Measurements from ENCODE around the gene ZNF609.
A peak's percentile ranks its signal among the peaks of the same experiment; 100 is the strongest.

ZNF609 gene

DNA sequence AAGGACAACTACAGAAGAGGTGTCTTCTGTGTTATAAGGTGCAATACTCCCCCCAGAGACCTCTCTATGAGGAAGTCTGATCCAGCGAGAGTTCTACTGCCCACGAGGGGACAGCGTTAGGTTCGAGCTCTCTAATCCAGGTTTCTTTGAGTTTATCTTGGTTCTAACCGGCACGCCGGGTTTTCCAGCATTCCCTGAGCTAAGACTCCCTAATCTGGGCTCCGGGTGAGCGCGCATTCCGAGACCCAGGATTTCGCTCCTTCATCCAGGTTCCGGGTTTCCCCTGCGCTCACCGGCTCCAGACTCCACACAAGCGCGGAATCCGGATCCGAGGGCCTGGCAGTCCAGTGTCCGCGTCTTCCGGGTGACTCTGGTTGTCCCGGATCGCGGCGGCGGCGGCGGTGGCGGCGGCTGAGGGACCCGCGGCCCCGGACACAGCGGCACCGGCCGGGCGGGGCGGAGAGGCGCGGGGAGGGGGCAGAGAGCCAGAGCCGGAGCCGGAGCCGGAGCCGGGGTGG, at the start of gene ZNF609:
ZNF609 (plus strand) TSS at position 373 of the 518 bp plus-strand sequence. CDS start 38,842 bp downstream, outside the sequence.
- peak; percentile 79 to 89 for DNase-seq

GRCh38 chr15:64412216-64412615, 48.2 kb upstream of the ZNF609 start:
- no peak for DNase-seq

DNA sequence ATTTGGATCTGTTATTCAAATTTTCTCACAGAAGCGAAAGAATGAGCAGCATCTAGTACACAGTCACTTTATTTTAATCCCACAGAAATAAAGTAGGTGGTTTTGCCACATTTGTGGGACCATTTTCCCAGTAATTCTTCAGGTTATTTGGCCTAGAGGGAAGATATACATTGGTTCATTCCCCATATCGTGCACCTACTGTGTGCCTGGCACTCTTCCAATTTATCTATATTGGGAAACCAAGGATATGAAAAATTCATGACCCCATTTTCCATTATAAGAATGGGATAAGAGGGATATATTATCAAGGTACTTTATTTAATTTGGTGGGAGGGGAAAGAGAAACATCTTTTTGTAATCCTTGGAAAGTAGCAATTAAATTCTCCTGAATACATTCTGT, 37.7 kb upstream of the ZNF609 start:
- DNase-seq: no peak

DNA sequence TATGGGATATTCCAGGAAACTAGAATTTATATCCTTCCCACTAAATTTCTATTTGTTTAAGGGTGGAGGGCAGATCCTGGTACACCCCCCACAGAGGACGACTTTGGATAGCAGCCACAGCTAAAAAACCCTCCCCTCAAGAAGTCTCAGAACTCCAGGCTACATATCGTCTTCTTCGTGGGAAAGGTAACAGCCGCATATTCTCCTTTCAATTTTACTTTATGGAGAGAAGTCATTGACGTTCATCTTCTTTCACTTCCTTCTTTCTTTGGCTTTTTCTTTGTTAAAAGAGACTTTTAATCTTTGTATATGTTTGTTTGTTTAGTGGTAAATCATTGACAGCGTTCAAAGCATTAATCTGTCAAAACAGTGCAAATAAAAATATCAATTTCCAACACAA, 36.4 kb upstream of the ZNF609 start:
- no peak for DNase-seq

- no peak for DNase-seq
These were observed 35.2 kb upstream of the ZNF609 start for GRCh38 chr15:64425221-64425620.

DNA sequence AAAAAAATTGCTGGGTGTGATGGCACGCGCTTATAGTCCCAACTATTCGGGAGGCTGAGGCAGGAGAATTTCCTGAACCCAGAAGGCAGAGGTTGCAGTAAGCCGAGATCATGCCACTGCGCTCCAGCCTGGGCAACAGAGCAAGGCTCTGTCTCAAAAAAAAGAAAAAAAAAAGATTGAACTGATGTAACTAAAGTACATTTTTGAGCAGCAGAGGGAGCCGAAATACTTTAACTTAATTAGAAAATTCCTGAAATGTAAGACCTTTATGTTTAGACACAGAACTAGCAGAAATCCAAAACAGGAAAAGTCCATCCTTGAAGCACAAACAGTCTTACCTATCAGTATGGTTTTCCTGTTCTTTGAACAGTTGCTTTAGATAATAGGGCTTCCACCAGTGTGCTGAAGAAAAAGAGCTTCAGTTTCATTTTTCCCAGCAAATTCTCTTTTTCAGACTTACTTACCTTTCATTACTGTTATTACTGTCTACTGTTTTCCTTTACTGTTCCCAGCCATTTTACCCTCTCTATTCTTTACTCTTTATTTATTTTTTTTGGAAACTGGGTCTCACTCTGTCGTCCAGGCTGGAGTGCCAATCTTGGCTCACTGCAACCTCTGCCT, 33.4 kb upstream of the ZNF609 start:
- no peak for DNase-seq

GRCh38 chr15:64429448-64429847, 30.9 kb upstream of the ZNF609 start:
- peak; percentile 14 to 22 for DNase-seq

GRCh38 chr15:64430000-64430735, 30.2 kb upstream of the ZNF609 start:
- DNase-seq: peak; percentile 24 to 31

- no peak for DNase-seq
These were observed 22.4 kb upstream of the ZNF609 start for GRCh38 chr15:64437982-64438381.

DNA sequence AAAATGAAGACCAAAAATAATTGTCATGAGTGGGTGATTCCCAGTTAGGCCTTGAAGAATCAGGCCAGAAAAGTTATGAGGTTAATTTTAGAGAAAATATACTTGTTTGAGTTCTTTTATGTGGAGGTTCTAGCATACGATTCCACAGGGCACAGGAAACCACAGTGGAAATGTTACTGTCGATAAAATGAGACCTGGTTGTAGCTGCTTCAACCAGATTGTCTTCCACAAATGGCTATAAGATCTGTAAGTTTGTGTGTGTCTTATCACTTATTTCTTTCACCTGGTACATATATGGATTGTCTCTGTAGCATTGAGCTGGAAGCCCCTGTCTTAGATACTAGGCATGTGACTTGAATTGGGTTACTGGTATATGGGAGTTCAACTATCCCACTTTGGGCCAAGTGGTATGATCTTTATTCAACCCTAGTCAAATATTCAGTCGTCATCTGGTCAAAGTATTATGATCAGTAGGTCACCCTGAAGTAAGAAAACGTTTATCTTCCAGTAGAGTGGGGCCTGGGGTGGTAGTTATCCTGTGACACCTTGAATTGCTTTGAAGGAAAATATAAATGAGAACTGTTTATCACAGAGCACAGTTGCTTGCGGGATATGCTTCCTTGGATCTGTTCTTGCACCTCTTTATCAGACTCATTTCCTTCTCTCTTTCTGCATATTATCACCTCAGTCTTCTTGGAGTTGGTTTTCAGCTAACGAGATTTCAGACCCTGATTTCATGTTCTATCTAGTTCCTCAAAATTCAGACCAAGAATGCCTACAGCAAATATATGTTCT, 21.5 kb upstream of the ZNF609 start:
- no peak for DNase-seq

DNA sequence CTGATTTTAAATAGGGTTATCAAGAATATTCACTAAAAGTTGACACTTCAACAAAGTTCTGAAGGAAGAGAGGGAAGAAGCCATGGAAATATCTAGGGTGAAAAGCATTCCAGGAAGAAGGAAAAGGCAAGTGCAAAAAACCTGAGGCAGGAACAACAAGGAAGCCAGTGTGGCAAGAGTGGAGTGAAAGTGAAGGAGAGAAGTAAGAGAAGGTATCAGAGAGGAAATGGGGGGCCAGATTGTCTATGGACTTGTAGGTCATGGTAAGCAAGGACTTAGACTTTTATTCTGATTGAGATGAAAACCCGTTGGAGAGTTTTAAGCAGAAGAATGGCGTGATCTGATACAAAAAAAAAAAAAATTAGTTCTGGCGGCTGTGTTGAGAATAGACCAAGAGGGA, 18.5 kb upstream of the ZNF609 start:
- no peak for DNase-seq

DNA sequence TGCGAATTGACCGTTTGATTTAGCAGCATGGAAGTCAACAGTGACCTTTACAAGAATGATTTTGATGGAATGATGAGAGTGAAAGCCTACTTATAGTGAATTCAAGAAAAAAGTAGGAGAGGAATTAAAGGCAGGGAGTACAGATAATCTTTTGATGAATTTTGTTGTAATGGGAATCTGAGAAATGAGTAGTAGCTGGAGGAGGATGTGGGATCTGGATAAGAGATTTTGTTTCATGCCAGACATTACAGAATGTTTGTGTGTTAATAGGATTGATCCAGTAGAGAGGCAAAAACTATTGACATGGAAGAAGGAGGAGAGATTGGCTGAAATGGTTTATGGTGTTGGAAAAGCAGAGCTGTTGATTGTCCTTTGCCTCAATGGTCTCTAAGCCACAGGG, 17.4 kb upstream of the ZNF609 start:
- DNase-seq: no peak

DNA sequence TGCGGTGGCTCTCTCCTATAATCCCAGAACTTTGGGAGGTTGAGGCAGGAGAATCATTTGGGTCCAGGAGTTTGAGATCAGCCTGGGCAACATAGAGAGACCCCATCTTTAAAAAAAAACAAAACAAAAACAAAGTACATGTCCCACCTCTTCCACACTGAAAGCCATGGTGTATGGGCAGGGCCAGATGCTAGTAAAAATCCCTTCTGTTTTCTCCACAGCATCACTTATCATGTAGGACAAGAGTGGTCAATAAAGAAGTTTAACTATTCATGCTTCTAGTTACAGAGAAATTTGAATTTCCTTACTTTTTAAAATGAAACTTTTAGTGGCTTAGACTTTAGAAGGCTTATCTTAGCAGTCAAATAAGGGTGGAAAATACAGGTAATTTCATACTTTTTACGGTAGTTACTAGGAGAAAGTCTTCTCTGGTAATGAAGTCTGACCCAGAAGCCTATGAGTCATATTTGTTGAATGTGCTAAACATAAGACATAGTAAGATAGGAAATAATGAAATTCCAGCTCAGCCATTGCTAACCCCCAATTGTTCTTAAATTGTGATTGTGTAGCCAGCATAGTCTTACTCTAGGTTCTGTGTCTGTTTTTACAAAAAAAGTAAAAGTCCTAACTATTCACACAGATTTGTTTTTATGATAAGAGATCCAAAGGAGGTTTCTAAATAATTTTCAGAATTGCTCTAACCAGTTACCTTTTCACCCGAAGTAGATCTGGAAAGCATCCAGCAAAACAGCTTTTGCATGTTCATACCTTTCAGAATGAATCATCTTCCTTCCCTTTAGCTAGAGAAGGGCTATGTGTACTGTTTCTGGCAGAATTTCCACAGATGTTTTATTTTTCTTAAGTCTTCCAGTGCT, 16.4 kb upstream of the ZNF609 start:
- DNase-seq: peak in 1 of 2 donors; percentile 24

DNA sequence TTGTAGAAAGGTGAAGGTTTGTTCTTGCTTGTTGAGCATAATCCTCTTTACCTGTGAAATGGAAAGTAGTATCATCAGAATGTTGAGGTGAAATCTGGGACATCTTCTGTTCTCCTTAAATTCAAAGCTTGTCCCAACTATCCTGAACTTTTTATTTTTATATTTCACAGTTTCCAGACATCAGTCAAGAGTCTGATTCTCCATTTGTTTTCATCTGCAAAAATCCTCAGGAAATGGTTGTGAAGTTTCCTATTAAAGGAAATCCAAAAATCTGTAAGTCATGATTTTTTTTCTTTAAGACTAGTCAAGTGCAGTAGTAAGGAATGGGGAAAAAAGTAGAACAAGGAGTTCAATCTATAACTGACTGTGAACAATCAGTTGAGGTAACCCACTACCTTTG, 15.5 kb upstream of the ZNF609 start:
- no peak for DNase-seq

DNA sequence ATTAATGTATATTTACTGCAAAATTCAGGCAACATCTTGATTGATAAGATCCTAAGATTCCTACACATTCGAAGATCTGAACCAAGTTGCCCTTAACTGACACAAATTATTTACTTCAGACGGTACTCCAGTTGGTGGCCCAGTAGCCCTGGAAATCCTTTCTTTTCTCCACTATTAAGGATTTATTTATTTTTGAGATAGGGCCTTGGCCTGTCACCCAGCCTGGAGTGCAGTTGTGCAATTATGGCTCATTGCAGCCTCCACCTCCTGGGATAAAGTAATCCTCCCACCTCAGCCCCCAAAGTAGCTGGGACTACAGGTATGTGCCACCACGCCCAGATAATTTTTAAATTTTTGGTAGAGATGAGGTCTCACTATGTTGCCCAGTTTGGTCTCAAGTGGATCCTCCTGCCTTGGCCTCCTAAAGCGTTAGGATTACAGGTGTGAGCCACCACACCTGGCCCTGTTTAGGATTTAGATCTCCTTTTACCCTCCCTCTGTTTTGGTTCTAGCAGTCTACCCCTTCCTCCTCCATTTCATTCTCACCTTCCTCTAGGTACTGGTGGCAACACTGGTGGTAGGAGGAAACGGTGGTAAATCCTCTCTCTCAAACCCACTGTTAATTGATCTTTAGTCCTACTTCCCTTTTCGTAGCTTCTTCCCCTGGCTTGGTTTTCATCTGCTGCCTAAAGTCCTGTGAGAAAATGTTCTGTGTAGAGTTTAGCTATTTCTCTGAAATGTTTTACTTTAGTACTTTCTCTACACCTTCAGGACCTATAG, 12.7 kb upstream of the ZNF609 start:
- no peak for DNase-seq

DNA sequence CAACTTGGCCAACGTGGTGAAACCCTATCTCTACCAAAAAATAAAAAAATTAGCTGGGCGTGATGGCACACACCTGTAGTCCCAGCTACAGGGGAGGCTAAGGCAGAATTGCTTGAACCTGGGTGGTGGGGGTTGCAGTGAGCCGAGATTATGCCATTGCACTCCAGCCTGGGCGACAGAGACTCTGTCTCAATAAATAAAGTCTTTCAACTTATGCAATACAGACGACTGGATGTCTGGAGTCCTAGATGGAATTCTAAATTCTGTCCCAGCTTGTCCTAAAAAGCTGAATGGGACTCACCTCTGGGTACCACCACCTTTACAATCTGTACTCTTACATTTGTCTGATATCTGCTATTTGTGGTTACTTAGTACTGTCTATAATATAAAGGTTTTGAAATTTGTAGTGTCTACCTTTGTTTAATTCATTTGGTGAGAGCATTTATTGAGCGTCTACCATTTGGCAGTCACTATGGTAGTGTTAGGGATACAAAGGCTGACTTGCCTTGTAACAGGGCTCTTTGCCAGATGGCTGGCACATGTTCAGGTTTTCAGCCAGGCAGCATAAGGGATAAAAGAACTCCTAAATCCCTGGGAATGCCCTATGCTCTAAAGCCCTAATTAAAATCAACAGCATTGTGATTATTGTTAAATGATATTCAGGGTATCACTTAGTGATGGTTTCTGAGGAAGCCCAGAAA, 7.2 kb upstream of the ZNF609 start:
- DNase-seq: no peak

GRCh38 chr15:64453689-64454037, 6.7 kb upstream of the ZNF609 start:
- DNase-seq: no peak

DNA sequence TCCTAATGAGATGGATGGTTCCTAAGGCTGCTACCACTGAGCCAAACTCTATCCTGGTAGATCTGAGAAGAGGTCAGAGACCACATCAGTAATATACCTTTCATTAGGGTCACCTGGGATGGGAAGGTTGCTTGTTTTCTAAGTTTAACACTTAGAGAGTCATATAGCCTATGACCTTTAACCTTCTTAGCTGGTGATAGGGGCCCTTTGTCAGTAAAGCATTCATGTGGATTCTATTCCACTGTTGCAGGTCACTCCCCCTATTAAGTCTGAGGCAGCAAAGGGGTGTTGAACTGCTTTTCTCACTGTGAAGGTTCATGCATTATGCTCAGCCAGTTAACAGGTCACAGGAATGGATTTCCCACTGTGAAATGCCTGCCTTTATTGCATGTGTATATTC, 6.1 kb upstream of the ZNF609 start:
- no peak for DNase-seq

DNA sequence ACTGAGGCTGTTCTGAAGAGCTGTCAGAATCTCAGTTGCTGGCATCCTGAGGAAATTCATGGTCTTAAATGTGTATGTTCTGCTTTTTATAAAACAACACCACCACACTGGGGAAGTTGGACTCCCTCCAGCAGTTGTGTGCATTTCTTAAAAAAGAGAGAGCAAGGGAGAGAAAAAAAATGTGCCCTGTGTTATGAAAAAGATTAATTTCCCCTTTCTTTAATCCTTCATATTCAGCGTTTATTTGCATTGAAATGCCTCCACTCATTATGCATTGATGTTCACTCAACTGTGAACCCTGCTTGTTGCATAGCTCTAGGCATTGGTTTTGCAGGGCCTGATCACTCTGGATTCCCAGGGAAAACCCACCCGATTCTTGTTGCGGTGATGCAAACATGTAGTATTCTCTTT, 4.4 kb upstream of the ZNF609 start:
- DNase-seq: no peak

- DNase-seq: no peak
These were observed 3.7 kb upstream of the ZNF609 start for GRCh38 chr15:64456634-64457108.
